IMR-90 (cell line): ENCODE results near the gene RNF43. TPM values are rescaled to one million over a fixed set of nuclear protein-coding genes. Genes with fewer than 3 reads are reported as not detected.

ENCODE experiments used
- ATAC-seq: fragments of 200-7000 bp; cut with Tn5 transposase; 2 replicates; pipeline ENCODE4 v1.9.1; 2020; ENCODE audit warnings: low read depth, mild to moderate bottlenecking, moderate library complexity
- BruUV-seq: library from RNA; stranded (reverse); fragments of 400-500 nt; replicated peaks from 2 replicates; lab custom pipeline; 2021; lab: Mats Ljungman, UMichigan
- CTCF ChIA-PET: fragments of 300-600 bp; formaldehyde crosslinking; extraction: SDS; loops from one replicate; lab custom pipeline; 2021; ENCODE audit warnings: antibody characterized with exemption; lab: Yijun Ruan, JAX
- POLR2A ChIA-PET: fragments of 300-600 bp; sonication (Branson Sonifier 250); formaldehyde crosslinking; loops from one replicate; lab custom pipeline; 2022; ENCODE audit warnings: antibody characterized with exemption; ENCODE audit not compliant: unreplicated experiment; lab: Charles Lee
- DNase-seq: peaks from one replicate; pipeline ENCODE4 v3.0.0; 2013
- H2AFZ ChIP-seq: replicated peaks from 2 replicates; pipeline ENCODE3; 2013; ENCODE audit warnings: low read length, mild to moderate bottlenecking; ENCODE audit not compliant: poor library complexity
- H2AK5ac ChIP-seq: 2 replicates; pipeline ENCODE4 v1.6.1; 2013; ENCODE audit warnings: low read depth, low read length, inconsistent platforms
- H2AK9ac ChIP-seq: replicated peaks from 2 replicates; pipeline ENCODE3; 2013; ENCODE audit warnings: mild to moderate bottlenecking, low read depth, low read length, moderate library complexity; ENCODE audit not compliant: poor library complexity
- H2BK120ac ChIP-seq: 2 replicates; pipeline ENCODE4 v1.6.1; 2013; ENCODE audit warnings: low read depth, low read length, inconsistent platforms
- H2BK15ac ChIP-seq: 3 replicates; pipeline ENCODE4 v1.6.1; 2013; ENCODE audit warnings: low read depth, low read length, inconsistent platforms
- H2BK20ac ChIP-seq: 2 replicates; pipeline ENCODE4 v1.6.1; 2013; ENCODE audit warnings: low read depth, mild to moderate bottlenecking, inconsistent platforms, low read length, moderate library complexity
- H2BK5ac ChIP-seq: 2 replicates; pipeline ENCODE4 v1.6.1; 2013; ENCODE audit warnings: mild to moderate bottlenecking, low read depth, low read length, inconsistent platforms; ENCODE audit not compliant: poor library complexity, severe bottlenecking
- H3K14ac ChIP-seq: replicated peaks from 2 replicates; pipeline ENCODE4 v1.6.1; 2013; ENCODE audit warnings: low read depth, low read length, inconsistent platforms
- H3K18ac ChIP-seq: 2 replicates; pipeline ENCODE4 v1.6.1; 2013; ENCODE audit warnings: low read depth, low read length, control low read depth
- H3K23ac ChIP-seq: 2 replicates; pipeline ENCODE4 v1.6.1; 2013; ENCODE audit warnings: low read depth, low read length, inconsistent platforms
- H3K27ac ChIP-seq: 2 replicates; pipeline ENCODE4 v1.5.1; 2013; ENCODE audit warnings: mild to moderate bottlenecking, control low read depth, low read length; ENCODE audit not compliant: insufficient read depth
- H3K27me3 ChIP-seq: 2 replicates; pipeline ENCODE4 v1.6.1; 2013; ENCODE audit warnings: low read length; ENCODE audit not compliant: control insufficient read depth, insufficient read depth
- H3K36me3 ChIP-seq: 2 replicates; pipeline ENCODE4 v1.6.1; 2013; ENCODE audit warnings: low read length, mixed read lengths; ENCODE audit not compliant: control insufficient read depth, insufficient read depth
- H3K4ac ChIP-seq: 2 replicates; pipeline ENCODE4 v1.6.1; 2013; ENCODE audit warnings: low read depth, low read length, inconsistent platforms
- H3K4me1 ChIP-seq: 2 replicates; pipeline ENCODE4 v1.6.1; 2013; ENCODE audit warnings: low read length, mixed read lengths; ENCODE audit not compliant: control insufficient read depth, insufficient read depth
- H3K4me2 ChIP-seq: 2 replicates; pipeline ENCODE4 v1.6.1; 2013; ENCODE audit warnings: low read depth, mild to moderate bottlenecking, control low read depth, low read length, moderate library complexity
- H3K4me3 ChIP-seq: 2 replicates; pipeline ENCODE4 v1.5.1; 2013; ENCODE audit warnings: low read depth, mild to moderate bottlenecking, control low read depth, low read length, moderate library complexity; ENCODE audit not compliant: insufficient read depth
- H3K56ac ChIP-seq: 2 replicates; pipeline ENCODE4 v1.6.1; 2013; ENCODE audit warnings: low read length, inconsistent platforms; ENCODE audit not compliant: insufficient read depth; ENCODE audit errors: extremely low read depth
- H3K79me1 ChIP-seq, 2 experiments: 2 replicates each; pipeline ENCODE4 v1.6.1; 2013; ENCODE audit warnings: low read length in 2 of 2, inconsistent platforms in 1 of 2, low read depth in 1 of 2
- H3K9ac ChIP-seq: 2 replicates; pipeline ENCODE4 v1.6.1; 2013; ENCODE audit warnings: low read depth, low read length, control low read depth
- H3K9me1 ChIP-seq: 2 replicates; pipeline ENCODE4 v1.6.1; 2013; ENCODE audit warnings: low read length, inconsistent platforms; ENCODE audit not compliant: insufficient read depth
- H3K9me3 ChIP-seq: 2 replicates; pipeline ENCODE4 v1.6.1; 2013; ENCODE audit warnings: low read length; ENCODE audit not compliant: control insufficient read depth, insufficient read depth
- H4K20me1 ChIP-seq: 2 replicates; pipeline ENCODE4 v1.6.1; 2013; ENCODE audit warnings: low read length, inconsistent platforms; ENCODE audit not compliant: insufficient read depth
- H4K5ac ChIP-seq: 2 replicates; pipeline ENCODE4 v1.6.1; 2013; ENCODE audit warnings: mild to moderate bottlenecking, low read depth, low read length, control low read depth
- H4K8ac ChIP-seq, 2 experiments: 2 replicates each; pipeline ENCODE4 v1.6.1; 2013; ENCODE audit warnings: low read depth in 2 of 2, low read length in 2 of 2, control low read depth in 1 of 2, inconsistent platforms in 1 of 2
- H4K91ac ChIP-seq: 2 replicates; pipeline ENCODE4 v1.6.1; 2013; ENCODE audit warnings: low read depth, low read length, inconsistent platforms; ENCODE audit not compliant: insufficient read depth
- BHLHE40 ChIP-seq: fragments of 150-350 bp; IDR thresholded peaks from 2 replicates; pipeline ENCODE4 v1.6.1; 2016; ENCODE audit warnings: mild to moderate bottlenecking, low read depth, low read length
- CHD1 ChIP-seq: IDR thresholded peaks from 2 replicates; pipeline ENCODE4 v1.6.1; 2012; ENCODE audit warnings: low read depth, low read length, improper control_type of control experiment
- MXI1 ChIP-seq: IDR thresholded peaks from 2 replicates; pipeline ENCODE4 v1.6.1; 2012; ENCODE audit warnings: low read depth, mild to moderate bottlenecking, low read length, moderate library complexity, borderline replicate concordance
- NFE2L2 ChIP-seq: fragments of 150-350 bp; IDR thresholded peaks from 2 replicates; pipeline ENCODE4 v1.6.1; 2016; ENCODE audit warnings: low read depth, mild to moderate bottlenecking, low read length
- RFX5 ChIP-seq: IDR thresholded peaks from 2 replicates; pipeline ENCODE4 v1.8.0; 2012; ENCODE audit warnings: low read depth, mild to moderate bottlenecking, low read length, moderate library complexity
- WGBS, 2 experiments: methylation state at CpG; one replicate each; pipeline versions ENCODE4 v1.1.5 to v1.1.7; 2013; ENCODE audit warnings: missing lambda C conversion rate in 2 of 2; ENCODE audit not compliant: insufficient read length in 1 of 2; ENCODE audit errors: extremely low coverage in 2 of 2; 5-methylcytosine and 5-hydroxymethylcytosine counted together
- dilution Hi-C: fragments of 300-500 bp; cut with HindIII; formaldehyde crosslinking; loops from one replicate; pipeline ENCODE4 v1.14.3; 2018; ENCODE audit warnings: low sequenced_read_pairs; ENCODE audit not compliant: unreplicated experiment
- in situ Hi-C: fragments of 300-500 bp; cut with MboI; formaldehyde crosslinking; loops from 3 replicates; pipeline ENCODE4 v1.14.3; 2019; ENCODE audit warnings: low sequenced_read_pairs, inconsistent platforms, mixed read lengths
- intact Hi-C: fragments of 100-400 bp; cut with micrococcal nuclease; formaldehyde crosslinking; loops from 2 replicates; pipeline ENCODE4 v1.10.0; 2022
- polyA plus RNA-seq, 3 experiments: library from polyadenylated mRNA; depleted of rRNA; stranded (reverse); fragments of >200 nt; gene quantifications; 2 replicates each; pipeline ENCODE4 v1.2.3, GENCODE V29; 2012; ENCODE audit warnings: low replicate concordance in 1 of 3
- total RNA-seq: library from RNA; depleted of rRNA; stranded (reverse); fragments of >200 nt; gene quantifications from 2 replicates; pipeline ENCODE4 v1.2.3, GENCODE V29; 2012

RNF43 gene
- total and polyA plus RNA-seq, 2 of the 4 experiments (the other 2 are of a cell fraction): under 0.01 TPM; not detected in 1

DNA sequence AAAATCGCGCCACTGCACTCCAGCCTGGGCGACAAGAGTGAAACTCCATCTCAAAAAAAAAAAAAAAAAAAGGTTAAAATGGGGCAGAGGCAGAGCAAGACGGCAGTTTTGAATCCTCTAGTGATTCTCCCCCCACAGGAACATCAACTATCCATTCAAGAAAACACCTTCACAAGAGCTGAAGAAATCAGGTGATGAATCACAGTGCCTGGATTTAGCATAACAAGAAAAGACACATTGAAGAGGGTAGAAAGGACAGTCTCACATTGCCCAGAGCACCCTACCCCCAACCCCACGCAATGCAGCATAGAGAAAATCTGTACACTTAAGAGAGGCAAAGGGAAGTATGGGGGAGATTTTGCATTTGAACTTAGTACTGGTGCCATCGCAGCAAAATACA lies 28.8 kb upstream of the RNF43 start:
- no peak for ATAC-seq
- Histone ChIP-seq H3K36me3 (no peaks in the 10 kb centered on the region), H4K20me1 (no peaks in the 10 kb centered on the region), H3K18ac (no peak overlapping the region), H3K4me3 (no peak overlapping the region), H2BK120ac (no peak overlapping the region), H3K27ac (no peak overlapping the region), H2BK20ac (no peak overlapping the region), H3K56ac (no peak overlapping the region), H2BK5ac (no peak overlapping the region), H2BK15ac (no peak overlapping the region), H3K27me3 (peaks cover 4% of the 10 kb centered on the region), H3K4ac (no peak overlapping the region), H4K91ac (no peak overlapping the region), H3K14ac (no peak overlapping the region), H3K23ac (no peak overlapping the region), H3K79me1 (no peaks in the 10 kb centered on the region), H3K4me2 (no peak overlapping the region), H3K9me1 (no peaks in the 10 kb centered on the region), H2AFZ (no peak overlapping the region), H3K9me3 (no peaks in the 10 kb centered on the region), H4K8ac (no peak overlapping the region), H4K5ac (no peak overlapping the region), H2AK9ac (no peak overlapping the region), H2AK5ac (no peak overlapping the region), H3K4me1 (no peaks in the 10 kb centered on the region), H3K9ac (no peak overlapping the region)
- 100% methylated on average over 1 of the region's 6 CpGs; no CpG with 5 or more reads in 1 of the 2 experiments for WGBS, 2 experiments
- dilution Hi-C loops (no loop called here), intact Hi-C loops (loop anchor here (2.0 to 5.0 kb wide), 4 partner anchors 141 to 324 kb away; no protein-coding TSS in a partner anchor), in situ Hi-C loops (loop anchor here (5.0 kb wide), 1 partner anchor 129 kb away; no protein-coding TSS in a partner anchor)
- CTCF ChIA-PET: interaction anchor here (1.0 kb wide), 1 partner anchor 129 kb away, joined by 3 read pairs; no protein-coding TSS in a partner anchor
- POLR2A ChIA-PET: no interaction called here
- TF ChIP-seq RFX5 (no peak), NFE2L2 (no peak), CHD1 (no peak), MXI1 (no peak), BHLHE40 (no peak)
- no TSS peak for BruUV-seq
- no peak for DNase-seq
